H1 (cell line): ENCODE data around the gene FRY. TPM values are rescaled to one million over a fixed set of nuclear protein-coding genes. Genes with fewer than 3 reads are reported as not detected.

ENCODE experiments used
- CTCF ChIA-PET: fragments of 300-600 bp; sonication (Branson Sonifier 250); formaldehyde crosslinking; loops from one replicate; lab custom pipeline; 2021; ENCODE audit not compliant: partially characterized antibody; lab: Charles Lee
- POLR2A ChIA-PET: fragments of 300-600 bp; sonication (Branson Sonifier 250); formaldehyde crosslinking; loops from one replicate; lab custom pipeline; 2021; ENCODE audit warnings: inconsistent platforms; ENCODE audit not compliant: partially characterized antibody; lab: Charles Lee
- DNase-seq, 2 experiments: peaks; one replicate each; pipeline versions ENCODE4 v3.0.0 to v3.0.0-alpha.2; 2010 to 2022; ENCODE audit warnings: low spot score in 2 of 2, low read depth in 1 of 2, mixed read lengths in 1 of 2
- FAIRE-seq: peaks from 2 replicates; lab custom pipeline; 2011; peaks lifted over from hg19 to GRCh38; lab: Jason Lieb, UNC
- H2AFZ ChIP-seq: 2 replicates; pipeline ENCODE4 v1.8.1; 2012; ENCODE audit warnings: low read length, inconsistent platforms
- H2AK5ac ChIP-seq: 2 replicates; pipeline ENCODE4 v1.6.1; 2013; ENCODE audit warnings: low read depth, low read length
- H2BK120ac ChIP-seq: replicated peaks from 2 replicates; pipeline ENCODE3; 2013; ENCODE audit warnings: low read depth, low read length, inconsistent platforms
- H2BK12ac ChIP-seq: 2 replicates; pipeline ENCODE4 v1.6.1; 2013; ENCODE audit warnings: low read depth, low read length
- H2BK15ac ChIP-seq: 2 replicates; pipeline ENCODE4 v1.6.1; 2013; ENCODE audit warnings: low read length
- H2BK20ac ChIP-seq: 2 replicates; pipeline ENCODE4 v1.6.1; 2013; ENCODE audit warnings: low read length
- H2BK5ac ChIP-seq: 2 replicates; pipeline ENCODE4 v1.6.1; 2013; ENCODE audit warnings: low read depth, low read length
- H3K14ac ChIP-seq: 2 replicates; pipeline ENCODE4 v1.6.1; 2013; ENCODE audit warnings: inconsistent platforms; ENCODE audit not compliant: insufficient read length
- H3K18ac ChIP-seq: 2 replicates; pipeline ENCODE4 v1.6.1; 2013; ENCODE audit warnings: low read length; ENCODE audit errors: extremely low read depth
- H3K23ac ChIP-seq: 2 replicates; pipeline ENCODE4 v1.6.1; 2013; ENCODE audit warnings: inconsistent platforms; ENCODE audit not compliant: insufficient read length
- H3K23me2 ChIP-seq: 2 replicates; pipeline ENCODE4 v1.6.1; 2013; ENCODE audit warnings: low read depth, low read length
- H3K27ac ChIP-seq: 2 replicates; pipeline ENCODE4 v1.6.1; 2011; ENCODE audit warnings: low read depth, low read length, inconsistent platforms
- H3K27me3 ChIP-seq, 4 experiments: replicated peaks in 1 of 4; 1 replicate in 1 of 4; 2 replicates in 3 of 4; pipeline versions ENCODE4 v1.6.1 to v1.8.1; 2011 to 2013; ENCODE audit warnings: low read length in 3 of 4, mild to moderate bottlenecking in 3 of 4, inconsistent platforms in 2 of 4, mixed read lengths in 2 of 4, moderate library complexity in 1 of 4; ENCODE audit not compliant: control insufficient read depth in 3 of 4, insufficient read depth in 3 of 4; ENCODE audit errors: extremely low read depth in 1 of 4
- H3K36me3 ChIP-seq, 4 experiments: 2 replicates each; pipeline versions ENCODE4 v1.6.1 to v1.8.1; 2011 to 2013; ENCODE audit warnings: mild to moderate bottlenecking in 4 of 4, low read length in 3 of 4, moderate library complexity in 2 of 4, control low read depth in 1 of 4, inconsistent platforms in 1 of 4; ENCODE audit not compliant: insufficient read depth in 4 of 4, control insufficient read depth in 2 of 4
- H3K4ac ChIP-seq: replicated peaks from 2 replicates; pipeline ENCODE3; 2013; ENCODE audit warnings: low read length, low read depth, mixed read lengths, inconsistent platforms; ENCODE audit not compliant: insufficient read length
- H3K4me1 ChIP-seq, 4 experiments: replicated peaks in 1 of 4; 1 replicate in 1 of 4; 2 replicates in 3 of 4; pipeline versions ENCODE4 v1.6.1 to v1.8.1; 2011 to 2013; ENCODE audit warnings: low read length in 3 of 4, inconsistent platforms in 2 of 4, mixed read lengths in 1 of 4; ENCODE audit not compliant: insufficient read depth in 4 of 4, control insufficient read depth in 3 of 4
- H3K4me2 ChIP-seq, 2 experiments: 2 replicates each; pipeline versions ENCODE4 v1.6.1 to v1.8.1; 2011 to 2013; ENCODE audit warnings: low read depth in 2 of 2, low read length in 2 of 2, control low read depth in 1 of 2, inconsistent platforms in 1 of 2, mild to moderate bottlenecking in 1 of 2; ENCODE audit not compliant: insufficient read depth in 1 of 2
- H3K4me3 ChIP-seq, 4 experiments: fragments of 200-600, 300-600 bp in 1 of 4; sonication (generic), shearing (Covaris generic), sonication (Bioruptor Twin) in 1 of 4; 2 replicates each; pipeline versions ENCODE4 v1.5.1 to v1.8.1; 2011 to 2016; ENCODE audit warnings: low read length in 4 of 4, low read depth in 3 of 4, control low read depth in 2 of 4, inconsistent platforms in 2 of 4, mild to moderate bottlenecking in 2 of 4, mixed read lengths in 1 of 4, moderate library complexity in 1 of 4; ENCODE audit not compliant: insufficient read depth in 2 of 4; ENCODE audit errors: extremely low read depth in 1 of 4
- H3K56ac ChIP-seq: replicated peaks from 2 replicates; pipeline ENCODE3; 2013; ENCODE audit warnings: low read depth, mild to moderate bottlenecking, mixed read lengths, low read length, inconsistent platforms; ENCODE audit not compliant: insufficient read length
- H3K79me1 ChIP-seq: 2 replicates; pipeline ENCODE4 v1.6.1; 2013; ENCODE audit warnings: low read depth, low read length, control low read depth
- H3K79me2 ChIP-seq, 2 experiments: 2 replicates each; pipeline versions ENCODE4 v1.6.1 to v1.8.1; 2012 to 2013; ENCODE audit warnings: low read length in 2 of 2, mild to moderate bottlenecking in 2 of 2, inconsistent platforms in 1 of 2; ENCODE audit not compliant: insufficient read depth in 2 of 2, control insufficient read depth in 1 of 2
- H3K9ac ChIP-seq, 4 experiments: replicated peaks in 1 of 4; 1 replicate in 1 of 4; 2 replicates in 3 of 4; pipeline versions ENCODE4 v1.6.1 to v1.8.1; 2011 to 2013; ENCODE audit warnings: low read depth in 3 of 4, low read length in 3 of 4, control low read depth in 2 of 4, mild to moderate bottlenecking in 2 of 4, moderate library complexity in 2 of 4, inconsistent platforms in 1 of 4; ENCODE audit errors: extremely low read depth in 1 of 4
- H3K9me3 ChIP-seq, 2 experiments: 2 replicates each; pipeline versions ENCODE4 v1.6.1 to v1.8.1; 2012 to 2013; ENCODE audit warnings: mild to moderate bottlenecking in 2 of 2, moderate library complexity in 2 of 2, control low read depth in 1 of 2, inconsistent platforms in 1 of 2, low read depth in 1 of 2, low read length in 1 of 2, mixed read lengths in 1 of 2; ENCODE audit not compliant: insufficient read depth in 2 of 2
- H4K20me1 ChIP-seq, 2 experiments: replicated peaks in 1 of 2; 2 replicates each; pipeline versions ENCODE3 to v1.8.1; 2011 to 2013; ENCODE audit warnings: inconsistent platforms in 2 of 2, low read length in 2 of 2, mild to moderate bottlenecking in 1 of 2; ENCODE audit not compliant: insufficient read depth in 2 of 2, control insufficient read depth in 1 of 2
- H4K5ac ChIP-seq: 2 replicates; pipeline ENCODE4 v1.6.1; 2013; ENCODE audit warnings: low read length, low read depth, mixed read lengths, inconsistent platforms; ENCODE audit not compliant: insufficient read length
- H4K8ac ChIP-seq: 2 replicates; pipeline ENCODE4 v1.8.0; 2013; ENCODE audit warnings: mild to moderate bottlenecking, moderate library complexity, low read length, inconsistent platforms; ENCODE audit not compliant: insufficient read depth; ENCODE audit errors: extremely low read depth
- H4K91ac ChIP-seq: replicated peaks from 2 replicates; pipeline ENCODE3; 2013; ENCODE audit warnings: low read length, mixed read lengths, inconsistent platforms; ENCODE audit not compliant: insufficient read length
- BRCA1 ChIP-seq: IDR thresholded peaks from 2 replicates; pipeline ENCODE4 v1.6.1; 2012; ENCODE audit warnings: low read depth, low read length, improper control_type of control experiment
- EGR1 ChIP-seq: IDR thresholded peaks from 2 replicates; pipeline ENCODE4 v1.6.1; 2011; ENCODE audit warnings: low read depth, low read length, borderline replicate concordance
- HDAC2 ChIP-seq, 2 experiments: fragments of 300-600 bp in 1 of 2; sonication (generic) in 1 of 2; IDR thresholded peaks; 2 replicates each; pipeline ENCODE4 v1.6.1; 2011 to 2012; ENCODE audit warnings: low read depth in 2 of 2, low read length in 2 of 2, mild to moderate bottlenecking in 2 of 2, moderate library complexity in 2 of 2, borderline replicate concordance in 1 of 2, inconsistent platforms in 1 of 2
- SAP30 ChIP-seq: fragments of 300-600 bp; sonication (generic); IDR thresholded peaks from 2 replicates; pipeline ENCODE4 v1.7.1; 2012; ENCODE audit warnings: low read length, moderate library complexity, mild to moderate bottlenecking, inconsistent platforms; ENCODE audit not compliant: insufficient read depth, insufficient replicate concordance
- polyA plus RNA-seq, 7 experiments: library from polyadenylated mRNA; depleted of rRNA in 3 of 7; stranded (reverse) in 5 of 7; unstranded in 2 of 7; fragments of >200 nt in 5 of 7; fragments of 200-250 nt in 2 of 7; gene quantifications; 1 replicate in 5 of 7; 2 replicates in 1 of 7; 4 replicates in 1 of 7; pipeline versions ENCODE4 v1.2.1 to v1.2.3, GENCODE V29; 2011 to 2013; ENCODE audit warnings: missing spikeins in 2 of 7, mixed read lengths in 2 of 7
- total RNA-seq: library from RNA; stranded (reverse); fragmentation: NEBNext Ultra II Directional; extraction: Animal tissue kit (Norgen Biotek cat#: 25700); gene quantifications from 2 replicates; pipeline ENCODE4 v1.2.1, GENCODE V29; 2021

FRY gene
- total and polyA plus RNA-seq, 2 of the 8 experiments (the other 6 are each of a cell fraction or from before 2014, with no cell fraction given) = 4.3 to 9.2 TPM

GRCh38 chr13:32048816-32049215, 17.2 kb downstream of the FRY start:
- no peak overlapping the region for H4K8ac ChIP-seq
- H3K9me3 ChIP-seq = no peaks in the 10 kb centered on the region
- no peak overlapping the region for H3K23ac ChIP-seq
- no peaks in the 10 kb centered on the region for H3K27me3 ChIP-seq
- no peaks in the 10 kb centered on the region for H3K79me1 ChIP-seq
- no peak overlapping the region for H2BK15ac ChIP-seq
- no peak overlapping the region for H2BK5ac ChIP-seq
- no peak overlapping the region for H3K14ac ChIP-seq
- H3K36me3 ChIP-seq = no peaks in the 10 kb centered on the region
- H2AFZ ChIP-seq = no peak overlapping the region
- no peak overlapping the region for H3K4me3 ChIP-seq
- no peak overlapping the region for H3K4ac ChIP-seq
- TF ChIP-seq SAP30 (no peak), BRCA1 (no peak), HDAC2 (IDR thresholded peaks at IDR 0.05; ENCODE audit: borderline replicate concordance in 1 of 2, low read depth in 2 of 2, low read length in 2 of 2) (no peak), EGR1 (no peak)
- no peaks in the 10 kb centered on the region for H4K20me1 ChIP-seq
- no peak overlapping the region for H2BK120ac ChIP-seq
- no peaks in the 10 kb centered on the region for H3K23me2 ChIP-seq
- H3K56ac ChIP-seq = no peak overlapping the region
- CTCF ChIA-PET = interaction anchor here (0.6 to 3.6 kb wide), 3 partner anchors 8 to 174 kb away, joined by 4 to 11 read pairs (median 4); no protein-coding TSS in a partner anchor
- no peak overlapping the region for H2BK20ac ChIP-seq
- no peak overlapping the region for H4K5ac ChIP-seq
- H3K4me2 ChIP-seq = no peak overlapping the region
- no peak overlapping the region for H2BK12ac ChIP-seq
- no peak overlapping the region for H4K91ac ChIP-seq
- no peaks in the 10 kb centered on the region for H3K79me2 ChIP-seq
- no peak overlapping the region for H3K18ac ChIP-seq
- FAIRE-seq (no peak), DNase-seq (no peak)
- peaks cover 0 to 9% (median 3%) of the 10 kb centered on the region in 4 experiments; a peak in 3 of 7 replicates for H3K4me1 ChIP-seq
- H2AK5ac ChIP-seq = no peak overlapping the region
- POLR2A ChIA-PET = interaction anchor here (0.7 kb wide), 1 partner anchor 18 kb away, joined by 3 read pairs; the partner anchor contains the start of gene FRY
- H3K9ac ChIP-seq = no peak overlapping the region
- H3K27ac ChIP-seq = no peak overlapping the region
